ENCODE results near the gene GATAD2B. TPM values are rescaled to one million over a fixed set of nuclear protein-coding genes. Genes with fewer than 3 reads are reported as not detected.

Gene GATAD2B
- polyA plus RNA-seq, 4 donors: 24.1 to 30.4 (median 24.9) TPM

DNA sequence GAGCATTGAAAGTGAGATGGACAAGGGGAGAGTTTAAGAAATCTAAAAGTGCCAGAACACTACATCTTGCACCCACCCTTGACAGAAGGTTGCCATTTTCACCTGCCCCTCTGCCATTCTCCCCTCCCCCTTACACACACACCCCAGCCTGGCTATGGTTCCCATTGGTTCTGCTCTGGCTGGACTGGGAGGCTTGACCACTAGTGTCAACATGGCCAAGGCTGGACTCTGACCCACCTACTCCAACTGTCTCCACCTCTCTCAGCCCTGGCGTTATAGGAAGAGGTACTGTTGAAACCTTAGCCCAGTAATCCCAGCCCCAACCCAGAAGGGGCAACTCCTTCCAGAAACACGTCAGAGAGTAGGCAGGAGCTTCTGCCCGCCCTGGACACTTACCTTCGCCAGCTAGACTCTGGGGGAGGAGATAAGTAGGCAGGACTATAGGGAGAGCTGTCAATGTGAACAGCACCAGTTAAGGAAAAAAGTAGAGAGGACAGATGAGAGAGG lies 31.1 kb upstream of the GATAD2B start:
- DNase-seq (ENCODE audit: low read depth in 4 of 4, low spot score in 3 of 4): no peak

DNA sequence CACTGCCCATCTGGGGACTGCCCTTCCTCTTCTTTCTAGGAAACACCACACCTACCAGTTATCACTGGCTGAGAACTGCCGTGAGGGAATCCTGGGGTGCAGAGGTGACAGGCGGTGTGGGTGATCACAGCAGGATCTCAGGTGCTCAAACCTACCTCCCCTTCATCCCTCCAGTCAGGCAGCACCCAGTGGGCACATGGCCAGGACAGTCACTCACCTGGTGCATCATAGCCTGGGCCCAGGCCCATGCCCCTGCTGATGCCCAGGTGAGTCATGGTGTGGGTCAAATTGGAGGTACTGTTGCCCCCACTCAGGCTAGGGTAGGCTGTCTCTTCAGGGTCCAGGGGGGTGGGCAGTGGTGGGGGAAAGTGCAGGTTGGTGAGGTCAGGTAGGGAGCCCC lies 29.0 kb upstream of the GATAD2B start:
- DNase-seq (ENCODE audit: low read depth in 4 of 4, low spot score in 3 of 4): no peak

DNA sequence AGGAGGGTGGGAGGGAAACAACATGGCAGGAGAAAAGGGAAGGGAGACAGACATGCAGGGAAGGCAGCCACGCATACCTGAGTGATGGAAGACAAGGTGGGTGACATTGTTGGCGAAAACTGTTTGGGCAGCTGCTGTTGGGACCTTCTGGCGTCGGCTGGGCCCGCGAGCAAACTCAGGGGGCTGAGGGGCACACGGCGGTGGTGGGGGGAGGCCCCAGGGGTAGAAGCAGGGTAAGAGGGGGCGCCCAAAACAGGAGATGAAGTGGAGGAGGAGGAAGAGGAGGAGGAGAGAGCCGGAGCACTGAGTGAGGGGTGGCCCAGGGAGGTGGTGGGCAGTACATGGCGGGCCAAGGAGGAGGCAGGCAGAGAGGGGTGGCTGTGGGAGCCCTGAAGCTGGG lies 28.4 kb upstream of the GATAD2B start:
- DNase-seq (ENCODE audit: low read depth in 4 of 4, low spot score in 3 of 4): no peak

GRCh38 chr1:153946622-153947241 lies 24.0 kb upstream of the GATAD2B start, which contains the start of gene DENND4B:
Gene DENND4B, minus strand, starts transcription at chr1:153946718. Its CDS starts 2,344 bp downstream, at chr1:153944374.
- DNase-seq (ENCODE audit: low read depth in 4 of 4, low spot score in 3 of 4): peak in 1 of 4 donors; percentile 65

GRCh38 chr1:153945795-153946621 lies 23.2 kb upstream of the GATAD2B start:
- DNase-seq (ENCODE audit: low read depth in 4 of 4, low spot score in 3 of 4): peak in 1 of 4 donors; percentile 44

DNA sequence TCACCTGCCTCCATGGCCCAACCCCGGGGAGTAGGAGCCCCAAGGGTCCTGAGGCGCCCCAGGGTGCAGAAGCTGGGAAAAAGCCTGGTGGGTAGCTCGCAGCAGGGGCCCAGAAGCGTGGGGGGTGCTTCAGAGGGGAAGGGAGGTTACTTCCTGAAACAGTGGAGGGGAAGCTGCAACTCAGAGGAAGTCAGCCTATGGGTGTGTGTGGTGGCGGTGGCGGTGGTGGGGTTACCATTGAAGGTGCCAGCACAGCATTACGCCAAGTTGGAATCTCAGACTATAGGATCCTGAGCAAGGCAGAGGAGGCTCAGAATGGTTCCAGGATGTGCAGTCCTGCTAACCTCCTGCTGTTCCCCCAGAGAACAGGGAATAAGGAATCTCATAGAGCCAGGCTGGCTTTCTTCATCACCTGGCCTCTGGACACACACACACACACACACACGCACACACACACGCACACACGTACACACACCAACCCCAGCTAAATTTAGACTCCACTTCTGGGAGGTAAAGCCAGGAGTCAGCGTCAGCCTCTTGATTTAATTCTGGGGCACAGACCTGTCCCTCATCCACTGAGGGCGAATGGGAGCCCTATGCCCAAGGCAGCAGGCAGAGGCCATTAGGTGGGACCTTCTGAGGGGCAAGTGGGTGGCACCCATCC lies 22.5 kb upstream of the GATAD2B start:
- no peak for DNase-seq (ENCODE audit: low read depth in 4 of 4, low spot score in 3 of 4)

DNA sequence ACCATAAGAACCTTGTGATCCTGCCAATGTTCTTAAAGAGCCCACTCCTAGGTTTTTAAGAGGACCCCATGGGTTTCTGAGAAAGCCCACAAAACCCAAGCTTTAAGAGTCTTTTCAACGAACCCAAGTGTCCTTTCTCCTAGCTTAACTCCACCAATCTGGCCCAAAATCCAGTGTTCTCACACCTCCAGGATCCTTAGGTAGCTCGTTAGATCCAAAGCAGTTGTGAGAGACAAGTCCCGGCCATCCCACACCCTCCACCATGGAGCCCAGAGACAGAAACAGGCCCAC lies 22.0 kb upstream of the GATAD2B start:
- DNase-seq (ENCODE audit: low read depth in 4 of 4, low spot score in 3 of 4): no peak

GRCh38 chr1:153944005-153944826 lies 21.4 kb upstream of the GATAD2B start:
- no peak for DNase-seq (ENCODE audit: low read depth in 4 of 4, low spot score in 3 of 4)

- no peak for DNase-seq (ENCODE audit: low read depth in 4 of 4, low spot score in 3 of 4)
These were observed 20.2 kb upstream of the GATAD2B start for GRCh38 chr1:153942766-153943549.

GRCh38 chr1:153941826-153942725 lies 19.3 kb upstream of the GATAD2B start:
- DNase-seq (ENCODE audit: low read depth in 4 of 4, low spot score in 3 of 4): no peak

DNA sequence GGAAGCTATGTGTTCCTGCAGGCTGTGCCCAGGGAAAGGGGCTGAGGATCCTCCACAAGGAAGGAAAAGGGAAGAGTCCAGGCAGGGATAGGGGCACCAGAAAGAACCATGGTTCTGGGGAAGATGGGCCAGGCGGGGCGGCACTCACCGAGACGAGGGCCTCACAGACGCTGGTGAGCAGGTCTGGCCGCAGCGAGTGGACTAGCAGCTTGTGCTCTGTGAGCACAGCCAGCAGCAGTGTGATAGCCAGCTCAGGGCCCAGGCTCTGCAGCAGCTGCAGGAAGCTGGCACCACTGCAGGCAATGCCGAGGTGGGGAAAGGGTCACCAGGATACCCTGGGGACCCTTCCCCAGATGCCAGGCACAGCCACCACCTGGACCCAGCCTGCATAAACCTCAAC lies 18.0 kb upstream of the GATAD2B start:
- DNase-seq (ENCODE audit: low read depth in 4 of 4, low spot score in 3 of 4): no peak

GRCh38 chr1:153939476-153939875 lies 16.7 kb upstream of the GATAD2B start:
- no peak for DNase-seq (ENCODE audit: low read depth in 4 of 4, low spot score in 3 of 4)

DNA sequence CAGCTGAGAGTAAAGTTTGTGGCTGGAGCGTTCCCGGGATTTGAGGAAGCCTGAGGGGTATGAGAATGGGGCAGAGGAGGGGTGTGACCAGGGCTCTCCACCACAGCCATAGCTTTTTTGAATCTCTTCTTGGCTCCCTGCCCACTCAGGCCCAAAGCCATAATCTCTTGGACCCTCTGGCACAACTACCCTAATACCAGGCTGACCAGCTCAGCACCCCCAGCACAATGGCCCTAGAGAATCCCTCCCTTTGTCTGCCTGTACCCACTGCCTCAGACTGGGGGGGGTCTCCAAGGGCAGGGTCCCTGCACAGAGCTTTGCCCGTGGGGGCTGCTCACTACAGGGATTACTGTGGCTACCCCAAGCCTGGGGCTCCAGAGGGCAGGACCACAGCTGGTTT lies 16.2 kb upstream of the GATAD2B start:
- no peak for DNase-seq (ENCODE audit: low read depth in 4 of 4, low spot score in 3 of 4)

DNA sequence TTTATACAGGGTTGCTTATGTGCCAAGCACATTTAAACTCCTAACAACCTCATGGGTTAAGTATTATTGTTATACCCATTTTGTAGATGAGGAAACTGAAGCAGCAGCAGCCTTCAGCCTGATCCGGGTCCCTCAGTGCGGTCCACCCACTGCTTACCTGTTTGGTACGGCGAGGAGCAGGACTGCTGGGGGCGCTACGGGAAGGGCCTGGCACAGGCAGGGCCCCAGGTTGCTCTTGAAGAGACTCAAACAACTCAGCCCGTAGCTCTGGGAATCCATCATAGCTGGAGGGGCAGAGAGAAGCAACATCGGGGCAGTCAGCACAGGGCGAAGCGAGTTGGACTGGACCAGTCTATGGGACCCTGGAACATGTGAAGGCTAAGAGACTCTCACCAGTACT lies 14.6 kb upstream of the GATAD2B start:
- no peak for DNase-seq (ENCODE audit: low read depth in 4 of 4, low spot score in 3 of 4)

- no peak for DNase-seq (ENCODE audit: low read depth in 4 of 4, low spot score in 3 of 4)
These were observed 13.4 kb upstream of the GATAD2B start for GRCh38 chr1:153936011-153936802.

- DNase-seq (ENCODE audit: low read depth in 4 of 4, low spot score in 3 of 4): no peak
These were observed 12.0 kb upstream of the GATAD2B start for GRCh38 chr1:153934746-153935145.

DNA sequence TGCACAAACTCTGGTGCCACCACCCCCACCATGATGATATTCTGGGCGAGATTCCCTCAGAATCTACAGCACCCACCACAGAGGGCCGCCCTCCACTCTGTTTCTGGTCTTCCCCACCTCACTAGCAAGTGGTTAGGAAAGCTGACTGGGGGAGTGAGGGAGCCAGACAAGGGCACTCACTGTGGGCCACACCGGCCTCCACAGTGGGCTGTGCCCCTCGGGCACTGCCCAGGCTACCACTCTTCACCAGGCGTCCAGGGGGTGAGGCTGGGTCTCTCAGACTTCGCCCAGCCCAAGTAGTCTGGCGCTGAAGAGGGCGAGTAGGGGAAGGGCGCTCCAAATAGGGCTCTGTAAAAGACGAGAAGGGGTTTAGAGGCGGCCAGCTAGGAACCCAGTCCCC lies 11.2 kb upstream of the GATAD2B start:
- DNase-seq (ENCODE audit: low read depth in 4 of 4, low spot score in 3 of 4): no peak

GRCh38 chr1:153933430-153933829 lies 10.7 kb upstream of the GATAD2B start:
- no peak for DNase-seq (ENCODE audit: low read depth in 4 of 4, low spot score in 3 of 4)
